GM21529 (cell line): Measurements from ENCODE around the gene NBPF20.
A peak's percentile ranks its signal among the peaks of the same experiment; 100 is the strongest.
"Not testable (repeated sequence)": the region's sequence is repeated elsewhere in the genome, so short reads cannot be mapped to it uniquely, and the experiment has no call there.

ENCODE experiments used
- ATAC-seq: cut with Tn5 transposase; IDR thresholded peaks from one replicate; pipeline ENCODE4 v1.9.1; 2021; ENCODE audit not compliant: unreplicated experiment

The NBPF20 gene, protein sequence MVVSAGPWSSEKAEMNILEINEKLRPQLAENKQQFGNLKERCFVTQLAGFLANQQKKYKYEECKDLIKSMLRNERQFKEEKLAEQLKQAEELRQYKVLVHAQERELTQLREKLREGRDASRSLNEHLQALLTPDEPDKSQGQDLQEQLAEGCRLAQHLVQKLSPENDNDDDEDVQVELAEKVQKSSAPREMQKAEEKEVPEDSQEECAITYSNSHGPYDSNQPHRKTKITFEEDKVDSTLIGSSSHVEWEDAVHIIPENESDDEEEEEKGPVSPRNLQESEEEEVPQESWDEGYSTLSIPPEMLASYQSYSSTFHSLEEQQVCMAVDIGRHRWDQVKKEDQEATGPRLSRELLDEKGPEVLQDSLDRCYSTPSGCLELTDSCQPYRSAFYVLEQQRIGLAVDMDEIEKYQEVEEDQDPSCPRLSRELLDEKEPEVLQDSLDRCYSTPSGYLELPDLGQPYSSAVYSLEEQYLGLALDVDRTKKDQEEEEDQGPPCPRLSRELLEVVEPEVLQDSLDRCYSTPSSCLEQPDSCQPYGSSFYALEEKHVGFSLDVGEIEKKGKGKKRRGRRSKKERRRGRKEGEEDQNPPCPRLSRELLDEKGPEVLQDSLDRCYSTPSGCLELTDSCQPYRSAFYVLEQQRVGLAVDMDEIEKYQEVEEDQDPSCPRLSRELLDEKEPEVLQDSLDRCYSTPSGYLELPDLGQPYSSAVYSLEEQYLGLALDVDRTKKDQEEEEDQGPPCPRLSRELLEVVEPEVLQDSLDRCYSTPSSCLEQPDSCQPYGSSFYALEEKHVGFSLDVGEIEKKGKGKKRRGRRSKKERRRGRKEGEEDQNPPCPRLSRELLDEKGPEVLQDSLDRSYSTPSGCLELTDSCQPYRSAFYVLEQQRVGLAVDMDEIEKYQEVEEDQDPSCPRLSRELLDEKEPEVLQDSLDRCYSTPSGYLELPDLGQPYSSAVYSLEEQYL (N-terminal part only)

DNA sequence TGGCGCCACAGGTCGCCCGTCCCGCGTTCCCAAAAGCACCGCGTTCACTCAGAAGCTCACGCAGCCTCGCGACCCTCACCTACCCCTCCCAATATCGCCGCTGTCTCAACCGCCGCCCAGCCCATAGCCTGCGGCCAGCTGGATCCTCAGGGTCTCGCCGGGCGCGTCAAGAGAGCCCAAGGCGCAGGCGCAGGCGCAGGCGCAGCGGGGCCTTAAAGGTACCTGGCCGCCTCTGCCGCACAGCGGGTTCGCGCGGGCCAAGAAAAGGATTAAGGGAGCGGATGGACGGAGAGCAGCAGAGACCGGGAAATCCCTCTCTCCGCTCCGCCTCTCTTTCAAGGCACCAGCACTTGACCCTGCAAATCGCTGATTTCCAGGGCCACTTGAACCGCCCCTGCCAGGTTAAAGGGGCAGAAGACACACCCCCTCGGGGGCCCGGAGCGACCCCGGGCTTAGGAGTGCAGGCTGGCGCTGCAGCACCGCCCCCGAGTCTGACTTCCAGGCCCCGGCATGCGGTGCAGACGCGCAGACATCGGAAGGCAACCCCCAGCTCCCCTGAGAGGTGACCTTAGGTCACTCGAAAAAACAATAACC, at the start of gene NBPF20:
Gene NBPF20, minus strand, starts transcription at position 168 of the 594 bp plus-strand sequence. CDS start 20,331 bp downstream, outside the sequence.
- ATAC-seq, result peak; percentile 93

DNA sequence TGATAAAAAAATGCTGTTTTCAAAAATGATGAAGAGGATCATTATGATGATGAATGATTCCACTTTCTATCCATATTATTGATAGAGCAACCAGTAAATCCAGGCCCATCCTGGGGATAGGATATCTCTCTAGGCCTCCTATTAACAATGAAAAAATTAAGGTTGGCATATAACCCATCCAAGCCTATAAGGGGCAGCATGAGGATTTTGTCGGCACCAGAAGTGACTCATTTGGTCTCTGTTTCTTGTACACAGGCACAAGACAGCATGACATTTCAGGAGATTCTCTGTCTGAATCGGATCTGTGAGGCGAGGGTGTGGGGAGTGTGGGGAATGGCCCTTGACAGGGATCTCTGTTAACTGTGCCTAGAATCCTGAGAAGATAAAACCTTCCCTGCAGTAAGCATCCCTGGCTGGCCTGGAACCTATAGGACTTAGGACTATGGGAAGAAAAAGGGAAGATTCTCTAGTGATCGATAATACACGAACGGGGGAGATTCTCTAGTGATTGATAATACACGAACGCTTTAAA, 49.5 kb upstream of the NBPF20 start:
- not testable (repeated sequence) for ATAC-seq

DNA sequence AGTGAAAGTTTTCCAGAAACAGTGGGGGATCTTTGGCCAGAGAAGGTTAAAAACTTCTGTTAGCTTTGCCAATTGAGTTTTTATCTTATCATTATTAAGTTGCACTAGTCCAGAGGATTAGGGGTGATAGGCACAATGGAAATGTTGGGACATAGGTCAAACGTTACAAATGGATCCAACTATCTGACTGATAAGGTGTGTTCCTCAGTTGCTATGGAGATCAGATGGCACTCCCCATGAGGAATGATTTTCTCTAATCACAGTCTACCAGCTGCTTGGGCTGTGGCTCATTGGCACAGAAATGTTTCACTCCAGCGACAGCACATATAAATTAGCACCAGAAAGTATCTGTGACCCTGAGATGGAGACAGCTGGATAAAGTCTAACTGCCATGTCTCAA, 47.3 kb upstream of the NBPF20 start:
- ATAC-seq, result not testable (repeated sequence)

DNA sequence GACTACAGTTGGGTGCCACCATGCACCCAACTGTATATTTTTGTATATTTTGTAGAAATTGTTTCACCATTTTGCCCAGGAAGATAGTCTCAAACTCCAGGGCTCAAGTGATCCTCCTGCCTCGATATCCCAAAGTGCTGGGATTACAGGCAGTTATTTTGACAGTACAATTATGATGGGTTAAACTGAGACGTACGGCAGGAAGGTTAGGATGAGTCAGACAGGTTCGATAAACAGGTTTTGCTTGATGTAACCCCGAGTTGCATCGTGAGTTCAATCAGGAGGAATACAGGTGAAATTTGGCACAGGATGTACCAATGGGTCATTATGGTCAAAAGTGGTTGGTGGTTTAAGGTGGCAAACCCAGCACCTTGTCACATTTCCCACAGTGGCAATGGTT, 46.0 kb upstream of the NBPF20 start:
- not testable (repeated sequence) for ATAC-seq

DNA sequence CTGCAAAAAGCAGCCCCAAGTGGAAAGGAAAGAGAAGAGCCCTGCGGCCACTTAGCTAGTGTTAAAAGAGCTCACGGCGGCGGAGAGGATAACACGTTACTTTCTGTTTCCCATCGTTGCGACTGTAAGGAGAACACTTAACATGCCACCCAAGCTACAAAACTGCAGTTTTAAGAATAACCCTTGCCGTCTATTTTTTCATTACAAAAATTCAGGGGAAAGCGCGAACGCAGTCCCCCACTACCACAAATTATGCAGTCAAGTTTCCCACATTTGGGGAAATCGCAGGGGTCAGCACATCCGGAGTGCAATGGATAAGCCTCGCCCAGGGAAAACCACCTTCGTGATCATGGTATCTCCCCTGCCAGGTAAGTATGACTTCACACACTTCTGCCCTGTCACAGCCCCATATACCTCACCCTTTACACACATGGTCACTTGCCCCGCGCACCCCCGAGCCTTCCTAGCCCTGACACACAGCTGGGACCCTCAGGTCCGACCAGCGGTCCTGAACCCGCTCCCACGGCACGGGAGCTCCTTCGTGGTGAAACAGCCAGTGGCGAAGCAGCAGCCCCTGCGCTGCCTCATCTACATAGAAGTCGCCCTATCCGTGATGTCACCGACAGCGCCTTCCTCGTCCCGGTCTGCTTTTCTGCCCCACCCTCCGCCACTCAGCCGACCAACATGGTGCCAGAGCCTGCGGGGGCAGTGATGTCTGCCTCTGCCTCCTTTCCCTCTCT, 40.2 kb upstream of the NBPF20 start:
- ATAC-seq, result peak; percentile 92

DNA sequence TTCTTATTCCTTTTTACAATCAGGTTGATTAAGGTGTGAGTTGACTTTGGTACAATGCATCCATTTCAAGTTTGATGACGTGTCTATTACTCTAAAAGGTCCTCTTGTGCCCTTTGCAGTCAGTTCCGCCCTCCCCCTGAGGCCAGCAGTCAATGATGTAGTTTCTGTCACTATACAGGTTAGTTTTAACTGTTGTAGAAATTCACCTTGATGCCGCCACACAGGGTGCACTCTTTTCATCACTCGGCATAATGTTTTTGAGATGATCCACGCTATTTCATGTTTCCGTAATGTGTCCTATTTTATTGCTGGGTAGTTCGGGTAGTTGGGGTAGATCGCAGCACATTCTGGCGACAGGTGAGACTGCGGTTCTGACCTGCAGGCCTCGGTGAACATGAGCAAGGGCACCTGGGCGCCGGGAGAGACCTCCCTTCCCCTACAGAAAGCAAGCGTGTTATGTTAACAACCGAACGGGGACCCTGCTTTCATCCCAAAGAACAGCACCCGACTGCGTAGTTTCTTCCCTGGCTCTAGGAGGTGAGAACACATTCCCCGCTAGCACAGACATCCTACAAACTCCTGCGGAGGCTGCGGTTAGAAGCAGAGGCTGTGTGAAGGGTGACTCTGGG, 39.4 kb upstream of the NBPF20 start:
- ATAC-seq, result peak; percentile 1

DNA sequence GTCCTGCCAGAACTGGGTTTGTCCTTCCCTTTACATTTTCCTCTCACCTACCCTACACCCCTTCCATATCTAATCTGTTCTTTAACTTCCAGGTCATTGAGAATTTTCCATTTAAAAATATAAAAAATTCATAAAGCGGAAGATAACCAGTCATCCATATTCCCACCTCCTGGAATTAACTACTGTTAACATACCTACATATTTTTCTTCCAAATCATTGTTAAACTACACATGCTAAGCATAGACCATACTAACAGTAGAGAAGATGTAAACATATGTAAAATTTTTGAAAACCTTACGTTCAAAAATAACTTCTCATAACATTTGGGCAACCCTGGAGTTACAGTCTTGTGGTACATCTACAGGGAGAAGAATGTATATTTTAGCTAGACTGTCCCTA, 38.6 kb upstream of the NBPF20 start:
- not testable (repeated sequence) for ATAC-seq

DNA sequence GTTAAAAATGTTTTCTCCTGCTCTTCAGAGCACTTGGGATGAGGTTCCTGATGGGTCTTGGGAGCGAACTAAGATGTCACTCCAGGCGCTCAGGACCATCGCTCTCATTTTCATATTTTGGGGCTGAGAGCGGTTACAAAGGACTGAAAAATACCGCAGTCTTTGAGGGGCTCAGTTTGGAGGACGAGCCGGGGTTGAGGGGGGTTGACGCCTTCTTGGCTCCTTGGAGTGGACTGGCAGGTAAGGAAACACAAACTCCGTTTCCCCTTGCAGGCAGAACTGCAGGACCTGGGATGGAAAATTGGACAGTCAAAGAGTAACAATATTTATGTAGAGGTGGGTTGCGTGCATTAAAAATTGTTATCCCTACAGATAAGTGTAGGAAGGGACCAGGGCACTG, 35.3 kb upstream of the NBPF20 start:
- ATAC-seq, result not testable (repeated sequence)

DNA sequence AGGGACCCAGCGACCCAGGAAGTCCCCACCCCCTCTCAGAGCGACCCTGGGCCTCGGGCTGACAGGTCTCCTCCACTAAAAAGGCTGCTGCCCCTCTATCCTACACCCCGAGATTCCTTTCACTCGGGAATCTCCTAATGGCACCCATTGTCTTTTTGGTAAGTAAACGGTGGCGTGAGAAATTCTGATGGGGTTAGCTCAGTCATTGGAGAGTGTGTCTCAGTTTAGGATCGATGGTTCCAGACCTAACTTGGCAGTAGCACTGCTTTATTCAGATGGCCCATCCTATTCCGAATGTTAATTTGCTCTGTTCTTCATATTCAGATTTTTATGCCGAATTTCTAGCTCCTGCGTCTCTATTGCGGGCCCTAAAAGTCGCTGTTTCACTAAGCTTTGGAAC, 34.6 kb upstream of the NBPF20 start:
- not testable (repeated sequence) for ATAC-seq

DNA sequence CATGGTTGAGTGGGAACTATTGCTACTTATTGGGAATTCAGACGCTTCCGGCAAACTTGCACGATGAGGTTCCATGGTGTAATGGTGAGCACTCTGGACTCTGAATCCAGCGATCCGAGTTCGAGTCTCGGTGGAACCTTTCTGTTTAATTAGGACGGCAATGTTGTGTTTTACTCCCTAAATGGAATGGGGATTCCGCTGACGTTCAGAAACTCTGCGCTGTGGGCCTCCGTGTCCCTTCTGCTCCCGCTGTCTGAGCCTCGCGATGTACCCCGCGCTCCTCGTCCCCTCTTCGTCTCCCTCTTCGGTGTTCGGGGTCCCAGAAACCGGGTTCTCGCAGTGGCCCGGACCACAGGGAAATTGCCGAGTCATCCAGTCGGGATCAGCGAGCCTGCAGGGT, 34.2 kb upstream of the NBPF20 start:
- ATAC-seq, result not testable (repeated sequence)

DNA sequence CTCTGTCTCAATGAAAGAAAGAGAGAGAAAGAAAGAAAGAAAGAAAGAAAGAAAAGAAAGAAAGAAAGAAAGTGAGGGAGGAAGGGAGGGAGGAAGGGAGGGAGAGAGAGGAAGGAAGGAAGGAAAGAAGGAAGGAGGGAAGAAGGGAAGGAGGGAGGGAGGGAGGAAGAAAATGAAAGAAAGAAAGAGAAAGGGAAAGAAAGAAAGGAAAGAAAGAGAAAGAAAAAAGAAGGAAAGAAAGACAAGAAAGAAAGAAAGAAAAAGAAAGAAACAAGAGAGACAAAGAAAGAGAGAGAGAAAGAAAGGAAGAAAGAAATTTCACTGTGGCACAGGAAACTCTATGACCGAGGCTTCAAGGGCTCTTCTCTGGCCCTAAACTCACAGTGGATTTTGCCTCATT, 33.7 kb upstream of the NBPF20 start:
- not testable (repeated sequence) for ATAC-seq

DNA sequence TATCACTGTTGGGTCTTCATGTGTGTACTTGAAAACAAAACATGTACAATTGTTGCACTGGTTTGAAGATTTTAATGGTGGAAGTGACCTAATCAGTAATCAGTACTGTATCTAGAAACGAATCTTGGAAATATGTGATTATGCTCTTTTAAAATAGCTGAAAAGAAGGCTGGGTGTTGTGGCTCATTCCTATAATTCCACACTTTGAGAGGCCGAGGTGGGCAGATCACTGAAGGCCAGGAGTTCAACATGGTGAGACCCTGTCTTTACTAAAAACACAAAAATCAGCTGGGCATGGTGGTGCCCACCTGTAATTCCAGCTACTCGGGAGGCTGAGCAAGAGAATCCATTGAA, 29.4 kb upstream of the NBPF20 start:
- not testable (repeated sequence) for ATAC-seq

DNA sequence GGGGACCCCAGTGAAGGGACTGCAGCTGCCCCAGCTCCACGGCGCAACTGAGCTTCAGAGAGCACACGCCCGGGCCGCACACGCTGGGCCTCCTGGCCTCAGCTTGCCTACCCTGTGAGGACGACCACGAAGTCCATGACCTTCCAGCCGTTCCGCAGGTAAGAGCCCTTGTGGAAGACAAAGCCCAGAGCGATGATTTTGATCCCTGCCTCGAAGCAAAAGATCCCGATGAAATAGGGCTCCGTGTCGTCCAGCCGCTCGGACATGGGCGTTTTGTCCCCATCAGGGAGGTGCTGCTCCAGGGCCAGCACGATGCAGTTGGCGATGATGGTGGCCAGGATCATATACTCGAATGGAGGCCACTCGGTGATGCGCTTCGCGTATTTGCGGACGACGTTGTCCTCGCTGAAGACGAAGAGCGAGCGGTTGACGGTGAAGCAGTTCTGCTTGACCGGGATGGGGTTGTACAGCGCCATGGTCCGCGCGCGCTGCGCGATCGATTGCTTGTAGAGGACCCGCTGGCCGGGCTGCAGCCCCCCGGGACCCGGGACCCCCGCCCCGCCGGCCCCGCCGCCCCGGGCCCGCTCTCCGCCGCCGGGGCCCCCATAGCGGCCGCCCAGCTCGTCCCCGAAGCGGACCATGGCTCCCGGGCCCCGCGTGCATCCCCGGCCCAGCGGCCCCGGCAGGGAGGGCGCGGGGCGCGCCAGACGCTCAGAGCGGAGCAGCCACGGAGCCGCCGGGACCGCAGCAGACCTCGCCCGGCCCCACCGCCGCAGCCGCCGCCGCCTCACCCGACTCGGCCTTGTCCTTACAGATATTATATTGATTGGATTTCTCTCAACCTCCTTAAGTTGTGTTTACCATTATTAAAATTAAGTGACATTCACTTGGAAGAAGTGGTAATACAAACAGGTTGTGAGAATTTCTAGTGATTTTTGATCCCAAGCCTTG, 28.7 kb upstream of the NBPF20 start:
- ATAC-seq, result not testable (repeated sequence)

DNA sequence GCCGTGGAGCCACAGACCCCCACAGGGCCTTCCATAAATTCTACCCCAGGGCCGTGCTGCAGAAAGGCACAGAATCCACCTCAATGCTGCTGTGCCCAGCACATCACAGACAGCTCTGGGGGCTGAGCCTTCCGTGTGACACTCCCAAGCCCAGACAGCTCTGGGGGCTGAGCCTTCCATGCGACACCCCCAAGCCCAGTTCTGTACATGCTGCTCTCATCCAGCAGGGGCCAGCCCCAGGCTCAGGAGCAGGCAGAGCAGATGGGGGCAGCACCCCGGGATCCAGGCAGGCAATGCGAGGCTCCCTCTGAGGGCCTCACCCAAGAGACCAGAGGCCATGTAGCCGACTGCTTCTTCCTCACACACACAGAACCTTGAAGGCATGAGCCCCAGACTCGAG, 27.1 kb upstream of the NBPF20 start:
- ATAC-seq, result not testable (repeated sequence)

DNA sequence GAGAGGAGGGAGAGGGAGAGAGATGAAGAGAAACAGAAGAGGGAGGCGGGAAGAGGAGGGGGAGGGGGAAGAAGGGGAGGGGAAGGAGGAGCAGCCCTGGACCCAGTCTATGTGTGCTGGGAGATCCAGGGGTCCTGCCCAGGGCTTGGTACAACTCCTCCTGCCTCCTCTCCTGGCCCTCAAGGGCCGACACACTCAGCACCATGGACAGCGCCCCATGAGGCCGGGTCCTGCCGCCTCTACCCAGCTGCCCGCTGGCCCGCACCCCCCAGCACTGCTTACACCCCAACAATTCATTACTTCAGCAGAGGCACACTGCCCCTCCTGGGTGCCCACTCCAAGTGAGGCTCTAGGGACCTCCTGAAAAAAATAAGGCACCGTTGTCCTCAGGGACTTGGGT, 26.5 kb upstream of the NBPF20 start:
- ATAC-seq, result not testable (repeated sequence)

DNA sequence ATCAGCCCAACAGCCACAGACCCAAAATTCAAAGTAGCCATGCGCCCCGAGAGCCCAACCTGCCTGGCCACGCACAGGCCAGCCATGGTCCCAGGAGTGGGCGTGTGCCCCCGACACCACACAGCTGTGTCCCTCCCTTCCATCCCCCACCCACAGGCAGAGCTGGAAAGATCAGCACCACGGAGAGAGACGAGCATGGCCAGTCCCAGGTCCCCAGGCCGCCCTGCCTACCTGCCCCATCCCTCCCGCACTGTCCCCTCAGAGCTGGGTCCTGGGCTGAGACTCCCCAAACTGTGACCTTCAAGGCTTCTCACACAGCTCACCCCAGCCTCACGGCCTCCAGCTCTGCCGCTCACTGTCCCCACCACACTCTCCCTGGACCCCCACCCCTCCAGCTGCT, 19.8 kb upstream of the NBPF20 start:
- ATAC-seq, result not testable (repeated sequence)

DNA sequence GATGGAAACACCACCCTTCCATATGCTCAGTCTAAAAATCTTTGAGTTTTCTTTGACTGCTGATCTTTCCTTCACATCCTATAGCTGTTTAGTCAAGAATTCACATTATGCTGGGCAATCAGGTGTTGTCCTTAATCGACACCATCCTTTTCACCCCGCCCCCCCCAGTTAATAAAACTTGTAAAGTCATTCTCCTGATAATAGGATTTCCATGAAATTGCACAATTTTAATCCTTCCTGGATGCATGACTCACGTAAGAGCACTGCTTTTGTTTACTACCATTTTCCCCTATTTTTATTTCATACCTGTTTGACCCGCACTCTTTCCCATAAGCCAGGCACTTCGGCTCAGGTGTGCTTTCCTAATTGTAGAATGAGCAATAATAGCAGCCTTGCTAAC, 16.9 kb upstream of the NBPF20 start:
- not testable (repeated sequence) for ATAC-seq

DNA sequence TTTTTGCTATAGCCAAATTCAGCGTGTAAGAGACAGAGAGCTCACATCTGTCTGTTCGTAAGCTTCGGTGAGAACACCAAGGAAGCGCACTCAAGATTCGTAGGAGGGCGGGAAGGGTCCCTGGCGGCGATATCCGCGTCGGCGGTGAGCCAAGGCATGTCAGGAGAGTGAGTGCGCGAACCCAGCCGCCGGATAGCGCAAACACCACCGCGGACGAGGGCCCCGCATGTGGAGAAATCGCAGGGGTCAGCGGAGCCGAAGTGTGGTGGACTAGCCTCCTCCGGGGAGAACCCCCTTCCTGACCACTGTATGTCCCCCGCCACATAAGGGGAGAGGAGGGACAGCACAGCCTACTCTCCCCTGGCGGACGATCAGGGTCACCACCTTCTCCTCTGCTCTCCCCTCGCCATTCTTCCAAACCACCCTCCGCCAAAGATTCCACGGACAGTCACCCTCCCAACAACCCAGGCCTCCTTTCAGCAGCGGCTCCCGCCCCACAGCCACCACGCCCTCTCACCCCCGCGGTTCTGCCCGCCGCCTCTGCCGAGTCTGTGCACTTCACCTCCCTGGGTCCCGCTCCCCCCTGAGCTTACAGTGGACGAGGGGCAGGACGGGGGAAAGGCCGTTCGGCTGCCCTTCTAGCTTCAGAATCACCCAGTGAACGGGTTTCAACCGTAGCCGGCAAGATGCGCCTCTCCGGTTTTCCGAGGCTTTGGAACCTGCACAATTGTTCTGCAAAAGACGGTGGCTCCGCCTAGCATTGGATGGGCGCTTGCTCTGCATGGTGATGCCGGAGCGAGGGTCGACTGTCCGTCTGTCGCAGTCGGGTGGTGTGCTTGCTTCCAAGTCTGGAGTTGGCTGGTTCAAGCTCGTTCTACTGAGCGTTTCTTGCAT, 6.2 kb upstream of the NBPF20 start:
- ATAC-seq, result not testable (repeated sequence)
